ENCODE data around the gene EPOP. TPM values are rescaled to one million over a fixed set of nuclear protein-coding genes. Genes with fewer than 3 reads are reported as not detected.
A peak's percentile ranks its signal among the peaks of the same experiment; 100 is the strongest.

The EPOP gene
- total RNA-seq, 1 donor from 2014 or later = 2.4 TPM

GRCh38 chr17:38697061-38697820 is 22.5 kb upstream of the EPOP start:
- DNase-seq (ENCODE audit: low read depth) = no peak
- TF ChIP-seq CTCF (IDR thresholded peaks at IDR 0.05; ENCODE audit: insufficient read depth, low read length, severe bottlenecking) = no peak
- Histone ChIP-seq H3K36me3 (ENCODE audit: control insufficient read depth, insufficient read depth, low read length) (no peaks in the 10 kb centered on the region), H3K4me3 (ENCODE audit: low read depth, low read length) (no peak overlapping the region), H3K27me3 (ENCODE audit: control insufficient read depth, insufficient read depth, low read length) (no peaks in the 10 kb centered on the region)
- no peak for FAIRE-seq

GRCh38 chr17:38693700-38694329 is 19.1 kb upstream of the EPOP start:
- Histone ChIP-seq H3K36me3 (ENCODE audit: control insufficient read depth, insufficient read depth, low read length) (no peaks in the 10 kb centered on the region), H3K27me3 (ENCODE audit: control insufficient read depth, insufficient read depth, low read length) (no peaks in the 10 kb centered on the region), H3K4me3 (ENCODE audit: low read depth, low read length) (no peak overlapping the region)
- FAIRE-seq (no peak), DNase-seq (ENCODE audit: low read depth) (no peak)
- TF ChIP-seq CTCF (IDR thresholded peaks at IDR 0.05; ENCODE audit: insufficient read depth, low read length, severe bottlenecking) = no peak

- Histone ChIP-seq H3K4me3 (ENCODE audit: low read depth, low read length) (no peak overlapping the region), H3K27me3 (ENCODE audit: control insufficient read depth, insufficient read depth, low read length) (no peaks in the 10 kb centered on the region), H3K36me3 (ENCODE audit: control insufficient read depth, insufficient read depth, low read length) (no peaks in the 10 kb centered on the region)
- TF ChIP-seq CTCF (IDR thresholded peaks at IDR 0.05; ENCODE audit: insufficient read depth, low read length, severe bottlenecking) = no peak
- FAIRE-seq (no peak), DNase-seq (ENCODE audit: low read depth) (no peak)
Measured at GRCh38 chr17:38691154-38691553, 16.4 kb upstream of the EPOP start.

- Histone ChIP-seq H3K4me3 (ENCODE audit: low read depth, low read length) (no peak overlapping the region), H3K36me3 (ENCODE audit: control insufficient read depth, insufficient read depth, low read length) (no peaks in the 10 kb centered on the region), H3K27me3 (ENCODE audit: control insufficient read depth, insufficient read depth, low read length) (no peaks in the 10 kb centered on the region)
- no peak for DNase-seq (ENCODE audit: low read depth)
- no peak for FAIRE-seq
- no peak for TF ChIP-seq CTCF (IDR thresholded peaks at IDR 0.05; ENCODE audit: insufficient read depth, low read length, severe bottlenecking)
Measured at GRCh38 chr17:38690386-38690785, 15.6 kb upstream of the EPOP start.

GRCh38 chr17:38687286-38687685 is 12.5 kb upstream of the EPOP start:
- DNase-seq (ENCODE audit: low read depth) (peak; percentile 57), FAIRE-seq (no peak)
- no peak for TF ChIP-seq CTCF (IDR thresholded peaks at IDR 0.05; ENCODE audit: insufficient read depth, low read length, severe bottlenecking)
- Histone ChIP-seq H3K27me3 (ENCODE audit: control insufficient read depth, insufficient read depth, low read length) (peaks cover 1% of the 10 kb centered on the region), H3K4me3 (ENCODE audit: low read depth, low read length) (no peak overlapping the region), H3K36me3 (ENCODE audit: control insufficient read depth, insufficient read depth, low read length) (no peaks in the 10 kb centered on the region)
